IMR-90 (cell line): ENCODE data around the gene DENND1A. TPM values are rescaled to one million over a fixed set of nuclear protein-coding genes. Genes with fewer than 3 reads are reported as not detected.

Experiments used
- ATAC-seq: fragments of 200-7000 bp; cut with Tn5 transposase; 2 replicates; pipeline ENCODE4 v1.9.1; 2020; ENCODE audit warnings: low read depth, mild to moderate bottlenecking, moderate library complexity
- BruUV-seq: library from RNA; stranded (reverse); fragments of 400-500 nt; replicated peaks from 2 replicates; lab custom pipeline; 2021; lab: Mats Ljungman, UMichigan
- CTCF ChIA-PET: fragments of 300-600 bp; formaldehyde crosslinking; extraction: SDS; loops from one replicate; lab custom pipeline; 2021; ENCODE audit warnings: antibody characterized with exemption; lab: Yijun Ruan, JAX
- POLR2A ChIA-PET: fragments of 300-600 bp; sonication (Branson Sonifier 250); formaldehyde crosslinking; loops from one replicate; lab custom pipeline; 2022; ENCODE audit warnings: antibody characterized with exemption; ENCODE audit not compliant: unreplicated experiment; lab: Charles Lee
- DNase-seq: peaks from one replicate; pipeline ENCODE4 v3.0.0; 2013
- H2AFZ ChIP-seq: replicated peaks from 2 replicates; pipeline ENCODE3; 2013; ENCODE audit warnings: low read length, mild to moderate bottlenecking; ENCODE audit not compliant: poor library complexity
- H2AK5ac ChIP-seq: 2 replicates; pipeline ENCODE4 v1.6.1; 2013; ENCODE audit warnings: low read depth, low read length, inconsistent platforms
- H2AK9ac ChIP-seq: replicated peaks from 2 replicates; pipeline ENCODE3; 2013; ENCODE audit warnings: mild to moderate bottlenecking, low read depth, low read length, moderate library complexity; ENCODE audit not compliant: poor library complexity
- H2BK120ac ChIP-seq: 2 replicates; pipeline ENCODE4 v1.6.1; 2013; ENCODE audit warnings: low read depth, low read length, inconsistent platforms
- H2BK15ac ChIP-seq: 3 replicates; pipeline ENCODE4 v1.6.1; 2013; ENCODE audit warnings: low read depth, low read length, inconsistent platforms
- H2BK20ac ChIP-seq: 2 replicates; pipeline ENCODE4 v1.6.1; 2013; ENCODE audit warnings: low read depth, mild to moderate bottlenecking, inconsistent platforms, low read length, moderate library complexity
- H2BK5ac ChIP-seq: 2 replicates; pipeline ENCODE4 v1.6.1; 2013; ENCODE audit warnings: mild to moderate bottlenecking, low read depth, low read length, inconsistent platforms; ENCODE audit not compliant: poor library complexity, severe bottlenecking
- H3K14ac ChIP-seq: replicated peaks from 2 replicates; pipeline ENCODE4 v1.6.1; 2013; ENCODE audit warnings: low read depth, low read length, inconsistent platforms
- H3K18ac ChIP-seq: 2 replicates; pipeline ENCODE4 v1.6.1; 2013; ENCODE audit warnings: low read depth, low read length, control low read depth
- H3K23ac ChIP-seq: 2 replicates; pipeline ENCODE4 v1.6.1; 2013; ENCODE audit warnings: low read depth, low read length, inconsistent platforms
- H3K27ac ChIP-seq: 2 replicates; pipeline ENCODE4 v1.5.1; 2013; ENCODE audit warnings: mild to moderate bottlenecking, control low read depth, low read length; ENCODE audit not compliant: insufficient read depth
- H3K27me3 ChIP-seq: 2 replicates; pipeline ENCODE4 v1.6.1; 2013; ENCODE audit warnings: low read length; ENCODE audit not compliant: control insufficient read depth, insufficient read depth
- H3K36me3 ChIP-seq: 2 replicates; pipeline ENCODE4 v1.6.1; 2013; ENCODE audit warnings: low read length, mixed read lengths; ENCODE audit not compliant: control insufficient read depth, insufficient read depth
- H3K4ac ChIP-seq: 2 replicates; pipeline ENCODE4 v1.6.1; 2013; ENCODE audit warnings: low read depth, low read length, inconsistent platforms
- H3K4me1 ChIP-seq: 2 replicates; pipeline ENCODE4 v1.6.1; 2013; ENCODE audit warnings: low read length, mixed read lengths; ENCODE audit not compliant: control insufficient read depth, insufficient read depth
- H3K4me2 ChIP-seq: 2 replicates; pipeline ENCODE4 v1.6.1; 2013; ENCODE audit warnings: low read depth, mild to moderate bottlenecking, control low read depth, low read length, moderate library complexity
- H3K4me3 ChIP-seq: 2 replicates; pipeline ENCODE4 v1.5.1; 2013; ENCODE audit warnings: low read depth, mild to moderate bottlenecking, control low read depth, low read length, moderate library complexity; ENCODE audit not compliant: insufficient read depth
- H3K56ac ChIP-seq: 2 replicates; pipeline ENCODE4 v1.6.1; 2013; ENCODE audit warnings: low read length, inconsistent platforms; ENCODE audit not compliant: insufficient read depth; ENCODE audit errors: extremely low read depth
- H3K79me1 ChIP-seq, 2 experiments: 2 replicates each; pipeline ENCODE4 v1.6.1; 2013; ENCODE audit warnings: low read length in 2 of 2, inconsistent platforms in 1 of 2, low read depth in 1 of 2
- H3K9ac ChIP-seq: 2 replicates; pipeline ENCODE4 v1.6.1; 2013; ENCODE audit warnings: low read depth, low read length, control low read depth
- H3K9me1 ChIP-seq: 2 replicates; pipeline ENCODE4 v1.6.1; 2013; ENCODE audit warnings: low read length, inconsistent platforms; ENCODE audit not compliant: insufficient read depth
- H3K9me3 ChIP-seq: 2 replicates; pipeline ENCODE4 v1.6.1; 2013; ENCODE audit warnings: low read length; ENCODE audit not compliant: control insufficient read depth, insufficient read depth
- H4K20me1 ChIP-seq: 2 replicates; pipeline ENCODE4 v1.6.1; 2013; ENCODE audit warnings: low read length, inconsistent platforms; ENCODE audit not compliant: insufficient read depth
- H4K5ac ChIP-seq: 2 replicates; pipeline ENCODE4 v1.6.1; 2013; ENCODE audit warnings: mild to moderate bottlenecking, low read depth, low read length, control low read depth
- H4K8ac ChIP-seq, 2 experiments: 2 replicates each; pipeline ENCODE4 v1.6.1; 2013; ENCODE audit warnings: low read depth in 2 of 2, low read length in 2 of 2, control low read depth in 1 of 2, inconsistent platforms in 1 of 2
- H4K91ac ChIP-seq: 2 replicates; pipeline ENCODE4 v1.6.1; 2013; ENCODE audit warnings: low read depth, low read length, inconsistent platforms; ENCODE audit not compliant: insufficient read depth
- CEBPB ChIP-seq: IDR thresholded peaks from 2 replicates; pipeline ENCODE4 v1.6.1; 2012; ENCODE audit warnings: low read depth, low read length, improper control_type of control experiment
- MAZ ChIP-seq: IDR thresholded peaks from 2 replicates; pipeline ENCODE4 v1.6.1; 2012; ENCODE audit warnings: low read depth, mild to moderate bottlenecking, low read length, improper control_type of control experiment, moderate library complexity, borderline replicate concordance
- MXI1 ChIP-seq: IDR thresholded peaks from 2 replicates; pipeline ENCODE4 v1.6.1; 2012; ENCODE audit warnings: low read depth, mild to moderate bottlenecking, low read length, moderate library complexity, borderline replicate concordance
- SMC3 ChIP-seq: fragments of 150-350 bp; IDR thresholded peaks from 2 replicates; pipeline ENCODE4 v1.6.1; 2016; ENCODE audit warnings: low read depth, mild to moderate bottlenecking, antibody characterized with exemption, low read length, moderate library complexity
- WGBS, 2 experiments: methylation state at CpG; one replicate each; pipeline versions ENCODE4 v1.1.5 to v1.1.7; 2013; ENCODE audit warnings: missing lambda C conversion rate in 2 of 2; ENCODE audit not compliant: insufficient read length in 1 of 2; ENCODE audit errors: extremely low coverage in 2 of 2; 5-methylcytosine and 5-hydroxymethylcytosine counted together
- dilution Hi-C: fragments of 300-500 bp; cut with HindIII; formaldehyde crosslinking; loops from one replicate; pipeline ENCODE4 v1.14.3; 2018; ENCODE audit warnings: low sequenced_read_pairs; ENCODE audit not compliant: unreplicated experiment
- in situ Hi-C: fragments of 300-500 bp; cut with MboI; formaldehyde crosslinking; loops from 3 replicates; pipeline ENCODE4 v1.14.3; 2019; ENCODE audit warnings: low sequenced_read_pairs, inconsistent platforms, mixed read lengths
- intact Hi-C: fragments of 100-400 bp; cut with micrococcal nuclease; formaldehyde crosslinking; loops from 2 replicates; pipeline ENCODE4 v1.10.0; 2022
- polyA plus RNA-seq, 3 experiments: library from polyadenylated mRNA; depleted of rRNA; stranded (reverse); fragments of >200 nt; gene quantifications; 2 replicates each; pipeline ENCODE4 v1.2.3, GENCODE V29; 2012; ENCODE audit warnings: low replicate concordance in 1 of 3
- total RNA-seq: library from RNA; depleted of rRNA; stranded (reverse); fragments of >200 nt; gene quantifications from 2 replicates; pipeline ENCODE4 v1.2.3, GENCODE V29; 2012

Gene DENND1A
- total and polyA plus RNA-seq, 2 of the 4 experiments (the other 2 are of a cell fraction), result 21.4 to 27.6 TPM

- Histone ChIP-seq H2BK120ac (no peak overlapping the region), H2AK5ac (no peak overlapping the region), H2BK15ac (no peak overlapping the region), H2BK20ac (no peak overlapping the region), H3K4me2 (no peak overlapping the region), H3K9ac (no peak overlapping the region), H4K5ac (no peak overlapping the region), H3K79me1 (no peaks in the 10 kb centered on the region), H3K9me1 (no peaks in the 10 kb centered on the region; the same call in 1 of the 2 replicates), H4K20me1 (no peaks in the 10 kb centered on the region), H4K8ac (no peak overlapping the region), H2BK5ac (no peak overlapping the region), H3K14ac (no peak overlapping the region), H3K4me3 (no peak overlapping the region), H4K91ac (no peak overlapping the region), H3K4ac (no peak overlapping the region), H2AFZ (no peak overlapping the region), H3K18ac (no peak overlapping the region), H3K27ac (no peak overlapping the region), H3K9me3 (no peaks in the 10 kb centered on the region), H2AK9ac (no peak overlapping the region), H3K23ac (no peak overlapping the region), H3K4me1 (no peaks in the 10 kb centered on the region), H3K36me3 (peaks cover 2% of the 10 kb centered on the region), H3K56ac (no peak overlapping the region), H3K27me3 (no peaks in the 10 kb centered on the region)
- dilution Hi-C loops, result no loop called here
- ChIA-PET POLR2A (no interaction called here), CTCF (no interaction called here)
- in situ Hi-C loops, result no loop called here
- TF ChIP-seq CEBPB (no peak), SMC3 (no peak), MXI1 (no peak), MAZ (no peak)
- no CpG with 5 or more reads among the region's 12 CpGs for WGBS, 2 experiments
- BruUV-seq, result no TSS peak
- intact Hi-C loops, result no loop called here
- DNase-seq (no peak), ATAC-seq (no peak)
Observed at GRCh38 chr9:123450098-123450770, 479.7 kb downstream of the DENND1A start.
